ENCODE results near the gene RAB3GAP2.

RAB3GAP2 gene

GRCh38 chr1:220301630-220302029 lies 29.4 kb upstream of the RAB3GAP2 start:
- TF ChIP-seq POLR2A (IDR thresholded peaks at IDR 0.05; ENCODE audit: low read depth, low read length) = no peak
- DNase-seq (ENCODE audit: insufficient read length, low spot score) (no peak), FAIRE-seq (no peak)

- FAIRE-seq (peak; percentile 89), DNase-seq (ENCODE audit: insufficient read length, low spot score) (peak; percentile 69)
- no peak for TF ChIP-seq POLR2A (IDR thresholded peaks at IDR 0.05; ENCODE audit: low read depth, low read length)
Observed at GRCh38 chr1:220300442-220301121, 28.3 kb upstream of the RAB3GAP2 start.

- no peak for DNase-seq (ENCODE audit: insufficient read length, low spot score)
- FAIRE-seq = no peak
Observed at GRCh38 chr1:220299337-220299736, 27.1 kb upstream of the RAB3GAP2 start.

GRCh38 chr1:220298470-220299205 lies 26.4 kb upstream of the RAB3GAP2 start:
- no peak for TF ChIP-seq POLR2A (IDR thresholded peaks at IDR 0.05; ENCODE audit: low read depth, low read length)
- DNase-seq (ENCODE audit: insufficient read length, low spot score) = no peak
- FAIRE-seq = no peak

More at GRCh38 chr1:220299337-220299736, 27.1 kb upstream of the RAB3GAP2 start:
- TF ChIP-seq POLR2A (IDR thresholded peaks at IDR 0.05; ENCODE audit: low read depth, low read length) = no peak

GRCh38 chr1:220296981-220297380 lies 24.7 kb upstream of the RAB3GAP2 start:
- TF ChIP-seq POLR2A (IDR thresholded peaks at IDR 0.05; ENCODE audit: low read depth, low read length) = no peak
- DNase-seq (ENCODE audit: insufficient read length, low spot score) = no peak
- FAIRE-seq = no peak

- DNase-seq (ENCODE audit: insufficient read length, low spot score) (no peak), FAIRE-seq (no peak)
- TF ChIP-seq POLR2A (IDR thresholded peaks at IDR 0.05; ENCODE audit: low read depth, low read length) = no peak
Observed at GRCh38 chr1:220294846-220295301, 22.6 kb upstream of the RAB3GAP2 start.

- DNase-seq (ENCODE audit: insufficient read length, low spot score) (no peak), FAIRE-seq (no peak)
- TF ChIP-seq POLR2A (IDR thresholded peaks at IDR 0.05; ENCODE audit: low read depth, low read length) = no peak
Observed at GRCh38 chr1:220291580-220291979, 19.3 kb upstream of the RAB3GAP2 start.

- FAIRE-seq (no peak), DNase-seq (ENCODE audit: insufficient read length, low spot score) (no peak)
- no peak for TF ChIP-seq POLR2A (IDR thresholded peaks at IDR 0.05; ENCODE audit: low read depth, low read length)
Observed at GRCh38 chr1:220290140-220290761, 18.0 kb upstream of the RAB3GAP2 start.

GRCh38 chr1:220287129-220287528 lies 14.9 kb upstream of the RAB3GAP2 start:
- TF ChIP-seq POLR2A (IDR thresholded peaks at IDR 0.05; ENCODE audit: low read depth, low read length) = no peak
- no peak for DNase-seq (ENCODE audit: insufficient read length, low spot score)
- FAIRE-seq = no peak

GRCh38 chr1:220283625-220284024 lies 11.4 kb upstream of the RAB3GAP2 start:
- no peak for TF ChIP-seq POLR2A (IDR thresholded peaks at IDR 0.05; ENCODE audit: low read depth, low read length)
- no peak for DNase-seq (ENCODE audit: insufficient read length, low spot score)
- no peak for FAIRE-seq

- FAIRE-seq = no peak
- DNase-seq (ENCODE audit: insufficient read length, low spot score) = no peak
- TF ChIP-seq POLR2A (IDR thresholded peaks at IDR 0.05; ENCODE audit: low read depth, low read length) = no peak
Observed at GRCh38 chr1:220281159-220281574, 8.9 kb upstream of the RAB3GAP2 start.

- TF ChIP-seq POLR2A (IDR thresholded peaks at IDR 0.05; ENCODE audit: low read depth, low read length) = no peak
- FAIRE-seq (no peak), DNase-seq (ENCODE audit: insufficient read length, low spot score) (no peak)
Observed at GRCh38 chr1:220280249-220280648, 8.0 kb upstream of the RAB3GAP2 start.

- DNase-seq (ENCODE audit: insufficient read length, low spot score) (no peak), FAIRE-seq (no peak)
- no peak for TF ChIP-seq POLR2A (IDR thresholded peaks at IDR 0.05; ENCODE audit: low read depth, low read length)
Observed at GRCh38 chr1:220278991-220279390, 6.7 kb upstream of the RAB3GAP2 start.

GRCh38 chr1:220275430-220275829 lies 3.2 kb upstream of the RAB3GAP2 start:
- DNase-seq (ENCODE audit: insufficient read length, low spot score) = no peak
- no peak for TF ChIP-seq POLR2A (IDR thresholded peaks at IDR 0.05; ENCODE audit: low read depth, low read length)
- no peak for FAIRE-seq

Data from H54 (cell line).